ENCODE results near the gene LRRC59.

- TF ChIP-seq, protein P1, sequence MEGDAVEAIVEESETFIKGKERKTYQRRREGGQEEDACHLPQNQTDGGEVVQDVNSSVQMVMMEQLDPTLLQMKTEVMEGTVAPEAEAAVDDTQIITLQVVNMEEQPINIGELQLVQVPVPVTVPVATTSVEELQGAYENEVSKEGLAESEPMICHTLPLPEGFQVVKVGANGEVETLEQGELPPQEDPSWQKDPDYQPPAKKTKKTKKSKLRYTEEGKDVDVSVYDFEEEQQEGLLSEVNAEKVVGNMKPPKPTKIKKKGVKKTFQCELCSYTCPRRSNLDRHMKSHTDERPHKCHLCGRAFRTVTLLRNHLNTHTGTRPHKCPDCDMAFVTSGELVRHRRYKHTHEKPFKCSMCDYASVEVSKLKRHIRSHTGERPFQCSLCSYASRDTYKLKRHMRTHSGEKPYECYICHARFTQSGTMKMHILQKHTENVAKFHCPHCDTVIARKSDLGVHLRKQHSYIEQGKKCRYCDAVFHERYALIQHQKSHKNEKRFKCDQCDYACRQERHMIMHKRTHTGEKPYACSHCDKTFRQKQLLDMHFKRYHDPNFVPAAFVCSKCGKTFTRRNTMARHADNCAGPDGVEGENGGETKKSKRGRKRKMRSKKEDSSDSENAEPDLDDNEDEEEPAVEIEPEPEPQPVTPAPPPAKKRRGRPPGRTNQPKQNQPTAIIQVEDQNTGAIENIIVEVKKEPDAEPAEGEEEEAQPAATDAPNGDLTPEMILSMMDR (IDR thresholded peaks at IDR 0.05; ENCODE audit: low read depth, low read length) = no peak
- no peak for TF ChIP-seq POLR2A (IDR thresholded peaks at IDR 0.05; ENCODE audit: extremely low read depth, insufficient read length)
- TF ChIP-seq, protein P2, sequence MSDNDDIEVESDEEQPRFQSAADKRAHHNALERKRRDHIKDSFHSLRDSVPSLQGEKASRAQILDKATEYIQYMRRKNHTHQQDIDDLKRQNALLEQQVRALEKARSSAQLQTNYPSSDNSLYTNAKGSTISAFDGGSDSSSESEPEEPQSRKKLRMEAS (IDR thresholded peaks at IDR 0.05; ENCODE audit: low read depth, low read length) = no peak
Observed at GRCh38 chr17:50344731-50345365, 52.5 kb downstream of the LRRC59 start.
